K562 (cell line): ENCODE data around the gene BLCAP. TPM values are rescaled to one million over a fixed set of nuclear protein-coding genes. Genes with fewer than 3 reads are reported as not detected.

ENCODE experiments used
- DEAF1 ChIP-seq: fragments of 450-650 bp; formaldehyde crosslinking; IDR thresholded peaks from 2 replicates; pipeline ENCODE4 v1.4.0; 2020; ENCODE audit warnings: mild to moderate bottlenecking, moderate library complexity
- ETS2 ChIP-seq: IDR thresholded peaks from 2 replicates; pipeline ENCODE4 v1.6.1; 2016; ENCODE audit warnings: borderline replicate concordance, missing genetic modification characterization, mild to moderate bottlenecking, moderate library complexity, missing compliant biosample characterization; ENCODE audit not compliant: poor library complexity, severe bottlenecking
- GABPB1 ChIP-seq: sonication (generic); formaldehyde crosslinking; IDR thresholded peaks from 2 replicates; pipeline ENCODE4 v1.8.0; 2022; ENCODE audit warnings: mild to moderate bottlenecking, missing genetic modification reagents
- HMGN3 ChIP-seq: IDR thresholded peaks from 2 replicates; pipeline ENCODE4 v1.6.1; 2011; ENCODE audit warnings: borderline replicate concordance, low read depth, mild to moderate bottlenecking, mixed read lengths, low read length; ENCODE audit not compliant: insufficient read length; ENCODE audit errors: extremely low read depth
- ID3 ChIP-seq, 2 experiments: fragments of 250-450 bp in 1 of 2; fragments of 450-650 bp in 1 of 2; sonication (Bioruptor Pico) in 1 of 2; IDR thresholded peaks; 2 replicates each; pipeline versions ENCODE4 v1.6.1 to v1.8.0; 2016 to 2021; ENCODE audit warnings: mild to moderate bottlenecking in 2 of 2, moderate library complexity in 2 of 2, missing compliant biosample characterization in 1 of 2, missing genetic modification characterization in 1 of 2
- MBD1 ChIP-seq: fragments of 250-450 bp; sonication (Bioruptor Pico); IDR thresholded peaks from 2 replicates; pipeline ENCODE4 v1.8.0; 2022; ENCODE audit warnings: inconsistent platforms
- PHF21A ChIP-seq: fragments of 450-650 bp; IDR thresholded peaks from 2 replicates; pipeline ENCODE4 v1.6.1; 2017; ENCODE audit warnings: low read depth, borderline replicate concordance
- POLR2B ChIP-seq: fragments of 450-650 bp; IDR thresholded peaks from 2 replicates; pipeline ENCODE4 v1.6.1; 2018; ENCODE audit warnings: low read depth; ENCODE audit not compliant: partially characterized antibody
- POLR2G ChIP-seq: fragments of 200-400 bp; formaldehyde crosslinking; IDR thresholded peaks from 2 replicates; pipeline ENCODE4 v1.6.1; 2017; ENCODE audit warnings: low read depth, mild to moderate bottlenecking, antibody characterized with exemption, low read length, moderate library complexity
- SMARCA5 ChIP-seq: fragments of 450-650 bp; IDR thresholded peaks from 2 replicates; pipeline ENCODE4 v1.6.1; 2016
- TAF7 ChIP-seq: fragments of 450-650 bp; IDR thresholded peaks from 2 replicates; pipeline ENCODE4 v1.6.1; 2016; ENCODE audit warnings: missing genetic modification characterization, missing compliant biosample characterization
- TCFL5 ChIP-seq: fragments of 250-450 bp; sonication (Bioruptor Pico); conservative IDR thresholded peaks from 2 replicates; pipeline ENCODE4 v1.6.1; 2021; ENCODE audit warnings: mild to moderate bottlenecking, moderate library complexity, matching md5 sums
- ZFPM2 ChIP-seq: fragments of 250-450 bp; sonication (Bioruptor Pico); IDR thresholded peaks from 2 replicates; pipeline ENCODE4 v1.5.1; 2022; ENCODE audit warnings: mild to moderate bottlenecking
- ZNF175 ChIP-seq: fragments of 200-800 bp; sonication (Bioruptor generic); IDR thresholded peaks from 2 replicates; pipeline ENCODE4 v1.6.1; 2016; ENCODE audit warnings: low read depth, mild to moderate bottlenecking, missing genetic modification characterization, missing compliant biosample characterization
- ZNF197 ChIP-seq: fragments of 200-800 bp; sonication (Bioruptor generic); IDR thresholded peaks from 2 replicates; pipeline ENCODE4 v1.6.1; 2016; ENCODE audit warnings: low read depth, missing genetic modification characterization, missing compliant biosample characterization
- ZNF263 ChIP-seq: sonication (generic); formaldehyde crosslinking; IDR thresholded peaks from 2 replicates; pipeline ENCODE4 v1.8.0; 2022; ENCODE audit warnings: mild to moderate bottlenecking, missing genetic modification reagents, borderline replicate concordance
- ZNF76 ChIP-seq: fragments of 250-450 bp; sonication (Bioruptor Pico); IDR thresholded peaks from 2 replicates; pipeline ENCODE4 v1.4.0; 2020; ENCODE audit warnings: mild to moderate bottlenecking, moderate library complexity, borderline replicate concordance
- ZNF77 ChIP-seq: fragments of 250-450 bp; sonication (Bioruptor Pico); IDR thresholded peaks from 2 replicates; pipeline ENCODE4 v1.5.0; 2020
- polyA plus RNA-seq, 8 experiments: library from polyadenylated mRNA; depleted of rRNA in 4 of 8; stranded (reverse) in 5 of 8; unstranded in 3 of 8; fragments of >200 nt; fragmentation: Nextera tagmentation in 2 of 8; fragmentation: Illumina TruSeq in 1 of 8; extraction: Ambion mirVana in 2 of 8; extraction: Trizol in 1 of 8; gene quantifications; 2 replicates each; pipeline versions ENCODE4 v1.2.1 to v1.2.3, GENCODE V29; 2011 to 2014; ENCODE audit warnings: inconsistent platforms in 1 of 8, missing spikeins in 1 of 8
- total RNA-seq, 7 experiments: library from RNA; depleted of rRNA in 6 of 7; stranded (reverse); fragments of >200 nt in 6 of 7; fragmentation: Illumina TruSeq in 2 of 7; extraction: Trizol in 2 of 7; gene quantifications; 2 replicates each; pipeline versions ENCODE4 v1.2.1 to v1.2.3, GENCODE V29; 2011 to 2021; ENCODE audit warnings: low replicate concordance in 1 of 7
- TF ChIP-seq, protein P1 (sequence below): fragments of 450-650 bp; IDR thresholded peaks from 2 replicates; pipeline ENCODE4 v1.6.1; 2017; ENCODE audit warnings: antibody characterized with exemption

BLCAP gene
- total and polyA plus RNA-seq, 9 of the 15 experiments (the other 6 are each of a cell fraction or from before 2014, with no cell fraction given), result 16.9 to 41.5 (median 27.6) TPM

DNA sequence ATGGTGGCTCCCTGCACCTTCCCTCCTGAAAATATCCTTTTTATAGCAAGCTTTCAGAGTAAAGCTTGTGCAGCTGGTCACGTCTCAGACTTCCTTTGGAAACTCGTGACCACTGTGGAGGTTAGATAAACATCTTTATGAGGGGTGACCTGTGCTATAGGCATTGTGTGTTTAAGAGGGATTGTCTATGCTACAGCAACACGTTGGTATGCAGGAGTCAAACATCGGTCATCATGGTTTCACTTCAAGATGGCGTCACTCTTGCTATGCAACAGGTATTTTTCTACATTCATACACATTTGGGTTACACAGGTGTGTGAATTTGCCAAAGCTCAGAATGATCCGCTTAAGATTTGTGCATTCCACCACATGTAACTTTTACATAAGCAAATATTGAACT, 14.6 kb upstream of the BLCAP start (continued):
- TF ChIP-seq HMGN3 (no peak), ETS2 (tag) (no peak), PHF21A (no peak), ID3 (CRISPR knock-in tag; IDR thresholded peaks at IDR 0.05) (no peak), ID3 (tag; IDR thresholded peaks at IDR 0.05) (peak; percentile 96), DEAF1 (CRISPR knock-in tag) (no peak), TCFL5 (peak; percentile 93), SMARCA5 (no peak), ZNF175 (CRISPR knock-in tag) (peak; percentile 79), POLR2B (no peak), ZFPM2 (CRISPR knock-in tag) (no peak), MBD1 (no peak), ZNF76 (CRISPR knock-in tag) (peak; percentile 91; the same call in 1 of the 2 replicates), TAF7 (peak; percentile 44; the same call in 1 of the 2 replicates), GABPB1 (CRISPR knock-in tag) (no peak), ZNF197 (peak; percentile 94), ZNF77 (CRISPR knock-in tag) (no peak), POLR2G (no peak), ZNF263 (CRISPR knock-in tag) (no peak)
- TF ChIP-seq, protein P1, sequence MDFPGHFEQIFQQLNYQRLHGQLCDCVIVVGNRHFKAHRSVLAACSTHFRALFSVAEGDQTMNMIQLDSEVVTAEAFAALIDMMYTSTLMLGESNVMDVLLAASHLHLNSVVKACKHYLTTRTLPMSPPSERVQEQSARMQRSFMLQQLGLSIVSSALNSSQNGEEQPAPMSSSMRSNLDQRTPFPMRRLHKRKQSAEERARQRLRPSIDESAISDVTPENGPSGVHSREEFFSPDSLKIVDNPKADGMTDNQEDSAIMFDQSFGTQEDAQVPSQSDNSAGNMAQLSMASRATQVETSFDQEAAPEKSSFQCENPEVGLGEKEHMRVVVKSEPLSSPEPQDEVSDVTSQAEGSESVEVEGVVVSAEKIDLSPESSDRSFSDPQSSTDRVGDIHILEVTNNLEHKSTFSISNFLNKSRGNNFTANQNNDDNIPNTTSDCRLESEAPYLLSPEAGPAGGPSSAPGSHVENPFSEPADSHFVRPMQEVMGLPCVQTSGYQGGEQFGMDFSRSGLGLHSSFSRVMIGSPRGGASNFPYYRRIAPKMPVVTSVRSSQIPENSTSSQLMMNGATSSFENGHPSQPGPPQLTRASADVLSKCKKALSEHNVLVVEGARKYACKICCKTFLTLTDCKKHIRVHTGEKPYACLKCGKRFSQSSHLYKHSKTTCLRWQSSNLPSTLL, result no peak
